GM18870 (cell line): ENCODE results near the gene PLEKHG3.

Source experiments
- ATAC-seq: cut with Tn5 transposase; IDR thresholded peaks from one replicate; pipeline ENCODE4 v1.9.1; 2021; ENCODE audit warnings: moderate library complexity; ENCODE audit not compliant: unreplicated experiment

Gene PLEKHG3

DNA sequence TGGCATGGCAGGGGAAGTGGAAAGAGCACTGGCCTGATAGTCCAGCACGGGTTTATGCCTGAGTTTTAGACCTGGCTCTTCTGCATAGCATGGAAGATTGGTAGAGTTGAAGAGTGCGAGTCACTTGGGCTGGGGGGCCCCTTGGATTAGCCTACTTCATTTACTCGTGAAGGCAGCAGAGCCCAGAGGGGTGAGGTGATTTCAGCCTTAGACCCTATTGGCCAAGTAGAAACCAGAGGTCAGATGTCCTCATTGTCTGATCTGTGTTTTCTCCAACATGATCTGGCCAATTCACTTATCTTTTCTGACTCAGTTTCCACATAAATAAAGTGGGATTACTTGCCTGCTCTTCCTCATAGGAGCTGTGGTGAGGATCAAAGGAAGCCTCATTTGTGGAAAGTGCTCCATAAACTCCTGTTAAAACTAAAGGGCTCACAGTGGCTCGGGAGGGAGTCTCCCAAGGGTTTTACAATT lies 1.9 kb downstream of the PLEKHG3 start:
- no peak for ATAC-seq

GRCh38 chr14:64706593-64707193 lies 2.5 kb downstream of the PLEKHG3 start:
- ATAC-seq, result no peak

GRCh38 chr14:64707661-64708060 lies 3.4 kb downstream of the PLEKHG3 start:
- ATAC-seq, result no peak

DNA sequence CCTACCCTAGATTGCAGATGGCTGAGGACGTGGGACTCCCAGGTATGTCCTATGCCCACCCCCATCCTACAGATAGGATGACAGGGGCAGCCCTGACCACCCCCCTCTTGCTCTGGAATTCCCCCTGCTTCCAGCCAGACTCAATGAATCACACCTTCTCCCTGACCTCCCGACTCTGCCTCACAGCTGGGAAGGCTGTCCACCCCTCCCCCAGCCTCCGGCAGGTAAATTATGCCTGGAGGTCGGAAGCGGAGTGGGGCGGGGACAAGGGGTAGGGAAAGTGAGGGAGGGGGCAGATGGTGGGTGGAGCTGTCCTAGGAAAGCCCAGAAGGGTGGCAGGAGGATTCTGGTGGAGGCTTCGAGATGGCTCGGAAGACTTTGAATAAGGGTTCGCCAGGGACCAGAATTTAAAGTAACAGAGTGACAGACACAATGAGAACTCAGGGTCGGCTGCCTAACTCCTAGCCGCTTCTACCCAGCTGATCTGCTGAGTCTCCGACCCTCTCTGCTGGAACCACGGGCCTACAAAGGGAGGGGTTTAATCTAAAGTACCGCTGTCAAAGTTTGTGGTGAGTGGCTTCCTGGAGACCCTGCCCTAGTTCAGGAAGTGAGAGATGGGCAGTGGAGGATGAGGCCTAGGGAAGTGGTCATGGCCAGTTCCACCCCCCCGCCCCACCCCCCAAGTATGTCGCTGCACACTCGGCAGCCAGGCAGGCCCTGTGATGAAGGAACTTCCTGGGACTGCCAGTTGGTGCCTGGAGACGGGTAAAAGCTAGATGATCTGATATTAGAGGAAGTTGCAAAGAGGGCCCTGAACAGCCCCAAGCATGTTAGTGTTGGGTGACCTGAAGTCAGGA lies 4.2 kb downstream of the PLEKHG3 start:
- no peak for ATAC-seq

GRCh38 chr14:64709126-64709525 lies 4.9 kb downstream of the PLEKHG3 start:
- no peak for ATAC-seq

GRCh38 chr14:64711039-64711438 lies 6.8 kb downstream of the PLEKHG3 start:
- ATAC-seq, result no peak

DNA sequence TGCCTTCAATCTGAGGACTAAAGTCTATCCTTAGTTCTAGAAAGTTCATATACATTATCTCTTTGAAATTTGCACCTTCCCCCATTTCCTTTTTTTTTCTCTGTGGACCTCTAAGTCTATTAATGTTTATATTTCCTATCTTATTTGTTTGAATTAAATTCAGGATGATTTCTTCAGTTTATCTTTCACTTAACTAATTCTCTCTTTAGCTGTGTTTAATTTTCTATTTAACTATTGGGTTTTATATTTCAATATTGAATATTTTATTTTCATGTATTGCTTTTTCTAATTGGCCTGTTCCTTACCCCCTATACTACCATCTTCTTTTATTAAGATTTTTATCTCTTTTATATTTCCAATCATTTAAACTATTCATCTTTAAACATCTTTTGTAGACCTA lies 9.5 kb downstream of the PLEKHG3 start:
- no peak for ATAC-seq

DNA sequence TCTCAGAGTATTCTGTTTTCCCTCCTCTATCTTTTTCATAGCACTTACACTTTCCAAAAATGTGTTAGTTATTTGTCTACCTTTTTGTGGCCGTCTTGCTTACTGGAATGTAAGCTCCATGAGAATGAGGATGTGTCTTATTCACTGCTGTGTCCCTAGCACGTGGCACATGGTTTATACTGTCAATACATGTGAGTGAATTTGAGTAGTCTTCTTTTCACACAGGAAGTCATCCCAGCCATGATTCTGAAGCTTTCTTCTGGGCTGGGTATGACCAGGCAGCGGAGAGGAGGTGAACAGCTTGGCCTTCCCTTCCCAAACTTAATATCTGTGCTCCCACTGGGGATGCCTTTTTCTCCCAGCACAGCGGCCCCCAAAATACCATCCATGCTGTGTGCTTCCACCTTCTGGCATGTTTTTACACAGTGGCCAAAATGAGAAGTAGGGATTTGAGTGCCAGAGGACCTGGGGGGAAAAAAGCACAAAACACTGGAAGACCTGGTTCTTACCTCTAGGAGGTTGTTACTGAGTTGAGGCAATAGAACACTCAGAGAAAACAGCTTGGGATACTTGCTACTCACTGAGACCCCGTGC lies 10.3 kb downstream of the PLEKHG3 start:
- ATAC-seq, result no peak

DNA sequence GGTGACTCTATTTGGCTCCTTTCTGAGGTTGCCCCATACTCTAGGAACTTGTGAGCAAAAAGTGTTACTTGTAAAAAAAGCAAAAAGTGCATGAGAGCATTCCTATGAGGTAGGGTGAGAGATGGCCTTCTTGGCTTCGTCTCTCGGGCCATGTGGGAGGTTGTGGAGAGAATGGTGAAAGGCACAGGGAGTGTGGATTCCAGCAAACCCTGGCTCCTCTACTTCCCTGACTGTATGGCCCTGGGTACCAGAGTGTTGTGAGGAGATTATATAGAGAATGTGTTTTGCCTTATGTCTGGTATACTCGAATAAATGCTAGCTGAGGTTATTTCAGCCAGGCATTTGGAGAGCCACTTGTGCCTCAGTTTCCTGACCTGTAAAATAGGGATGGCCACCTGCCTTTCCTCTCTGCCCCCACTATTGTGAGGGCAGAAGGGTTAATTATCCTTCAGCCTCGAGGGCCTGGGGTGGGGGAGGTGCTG lies 11.0 kb downstream of the PLEKHG3 start:
- ATAC-seq, result no peak

- ATAC-seq, result no peak
Observed at GRCh38 chr14:64715628-64716412, 11.6 kb downstream of the PLEKHG3 start.

- no peak for ATAC-seq
Observed at GRCh38 chr14:64717870-64718269, 13.6 kb downstream of the PLEKHG3 start.

DNA sequence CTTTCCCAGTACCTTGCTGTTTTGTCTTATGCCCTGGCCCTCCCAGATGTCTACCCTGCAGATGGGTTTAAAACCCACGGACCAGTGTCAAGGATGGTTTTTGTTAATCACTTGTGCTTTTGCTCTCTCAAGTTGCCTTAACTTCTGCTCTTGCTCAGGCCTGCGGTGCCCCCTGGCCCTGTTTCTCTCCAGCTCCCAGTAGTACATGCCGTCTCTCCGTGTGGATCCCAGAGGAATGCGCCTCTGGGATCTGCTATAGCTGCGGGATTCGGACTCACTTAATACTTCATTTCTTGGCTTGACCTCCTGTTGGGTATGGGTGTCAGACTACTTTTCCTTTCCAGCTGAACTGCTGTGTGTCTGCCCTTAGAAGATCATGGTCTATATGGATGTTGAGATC lies 14.5 kb downstream of the PLEKHG3 start:
- ATAC-seq, result no peak

GRCh38 chr14:64719601-64720000 lies 15.4 kb downstream of the PLEKHG3 start:
- ATAC-seq, result no peak

DNA sequence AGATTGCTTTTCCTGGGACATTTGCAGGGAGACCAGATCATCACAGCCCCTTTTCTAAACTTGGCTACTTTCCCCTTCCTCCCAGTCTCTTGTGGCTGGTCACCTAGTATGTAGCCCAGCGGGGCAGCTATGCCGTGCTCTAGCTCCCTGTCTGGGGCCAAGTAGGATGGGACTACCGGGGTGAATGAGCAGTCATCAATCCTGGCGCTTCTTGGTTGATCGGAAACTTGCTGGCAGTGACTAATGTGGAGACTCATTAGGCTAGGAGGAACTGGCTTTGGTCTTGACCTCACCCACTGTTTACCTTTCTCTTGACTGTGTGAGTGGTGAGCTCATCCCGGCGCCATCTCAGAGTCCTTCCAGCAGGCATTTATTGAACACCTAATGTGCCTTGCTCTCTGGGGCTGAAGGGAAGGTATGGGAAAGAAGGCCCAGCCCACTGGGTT lies 15.9 kb downstream of the PLEKHG3 start:
- no peak for ATAC-seq

DNA sequence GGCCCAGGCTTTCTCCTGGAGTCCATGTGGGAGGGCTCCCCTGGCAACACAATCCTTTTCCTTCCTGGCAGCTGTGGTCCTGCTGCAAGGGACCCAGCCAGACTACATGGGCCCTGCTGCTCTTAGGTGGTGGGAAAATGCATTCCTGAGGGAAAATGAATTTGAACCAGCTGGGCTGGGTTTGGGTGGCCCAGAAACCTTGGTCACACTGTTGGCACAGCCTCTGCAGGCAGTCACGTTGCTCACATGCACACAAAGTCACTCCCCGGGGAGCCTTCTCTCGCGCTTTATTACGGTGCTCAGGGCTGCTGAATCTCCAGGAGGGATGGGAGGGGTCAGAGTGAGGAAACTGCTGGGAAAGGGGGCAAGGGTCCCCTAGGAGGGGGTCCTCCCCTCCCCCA lies 17.2 kb downstream of the PLEKHG3 start:
- no peak for ATAC-seq

- no peak for ATAC-seq
Observed at GRCh38 chr14:64721899-64722298, 17.7 kb downstream of the PLEKHG3 start.

DNA sequence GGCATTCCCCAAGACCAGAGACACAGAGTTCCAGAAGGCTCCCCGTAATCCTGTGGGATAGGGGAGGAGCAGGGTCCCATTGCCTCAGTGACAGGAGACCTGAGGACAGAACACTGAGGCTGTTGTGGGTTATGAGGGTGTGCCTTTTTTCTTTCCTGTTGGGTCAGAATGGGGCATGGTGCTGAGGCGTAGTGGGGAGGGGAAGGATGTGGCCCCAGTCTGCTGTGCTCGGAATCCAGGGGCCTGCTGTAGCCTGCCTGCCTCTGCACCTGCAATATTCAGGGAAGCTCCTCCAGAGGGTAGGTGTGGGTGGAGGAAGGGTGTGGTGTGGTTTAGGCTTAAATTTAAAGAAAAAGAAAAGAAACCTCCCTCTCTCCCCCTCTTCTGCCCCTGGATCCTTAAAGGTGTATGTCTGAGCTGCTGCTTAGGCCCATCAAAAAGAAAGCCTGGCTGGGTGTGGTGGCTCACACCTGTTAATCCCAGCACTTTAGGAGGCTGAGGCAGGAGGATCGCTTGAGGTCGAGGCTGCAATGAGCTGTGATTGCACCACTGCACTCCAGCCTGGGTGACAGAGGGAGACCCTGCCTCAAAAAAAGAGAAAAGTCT lies 18.7 kb downstream of the PLEKHG3 start:
- no peak for ATAC-seq

DNA sequence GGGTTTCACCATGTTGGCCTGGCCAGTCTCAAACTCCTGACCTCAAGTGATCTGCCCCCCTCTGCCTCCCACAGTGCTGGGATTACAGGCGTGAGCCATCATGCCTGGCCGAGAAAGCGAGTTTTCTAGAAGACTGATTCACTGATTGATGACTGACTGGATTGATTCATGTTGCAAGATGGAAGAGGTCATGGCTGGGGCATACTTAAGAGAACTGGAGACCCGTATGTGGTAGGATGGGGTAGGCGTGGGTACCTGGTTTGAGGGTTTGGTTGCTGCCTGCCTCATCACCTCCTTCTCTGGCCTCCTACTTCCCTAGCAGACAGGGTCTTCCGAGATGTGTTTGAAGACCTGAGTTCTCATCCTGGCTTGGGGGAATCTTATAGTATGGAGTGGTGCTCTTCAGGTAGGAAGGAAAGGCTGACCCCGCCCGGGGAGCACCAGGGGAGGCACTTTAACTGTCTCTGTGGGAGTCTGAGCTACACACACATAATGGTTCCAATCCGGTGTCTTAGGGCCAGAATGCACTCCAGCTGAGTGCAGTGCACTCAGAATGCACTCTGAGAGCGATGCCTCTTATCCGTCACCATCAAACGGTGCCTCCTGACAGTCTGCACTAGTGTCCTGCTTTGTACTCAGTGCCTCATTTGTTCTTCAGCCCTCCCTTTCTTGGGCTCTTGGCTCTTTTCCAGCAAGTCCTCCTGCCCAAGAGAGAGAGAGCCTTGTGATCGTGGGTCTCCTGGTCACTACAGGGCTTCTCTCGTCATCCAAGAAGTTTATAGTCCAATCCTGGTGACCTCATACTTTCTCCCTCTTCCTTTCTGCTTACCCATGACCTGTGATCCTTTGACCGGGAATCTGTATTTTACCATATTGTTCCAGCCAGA lies 19.7 kb downstream of the PLEKHG3 start:
- no peak for ATAC-seq

- ATAC-seq, result no peak
Observed at GRCh38 chr14:64724578-64724930, 20.3 kb downstream of the PLEKHG3 start.
